Right lobe of liver (tissue), 6 donors: ENCODE results near the gene RNASEH2C. TPM values are rescaled to one million over a fixed set of nuclear protein-coding genes. Genes with fewer than 3 reads are reported as not detected.

Experiments used
- ATAC-seq, 4 donors: fragments of 200-7000 bp; cut with Tn5 transposase; one replicate each; pipeline ENCODE4 v1.9.1; 2020; ENCODE audit warnings: mild to moderate bottlenecking in 4 of 4, moderate library complexity in 4 of 4
- DNase-seq, 3 donors: peaks; one replicate each; pipeline ENCODE4 v3.0.0-alpha.2; 2020
- H3K27ac ChIP-seq, 3 donors: fragments of 200-600 bp; one replicate each; pipeline ENCODE4 v1.8.0; 2022
- H3K27me3 ChIP-seq, 2 donors: fragments of 200-600 bp; one replicate each; pipeline ENCODE4 v1.8.0; 2022
- H3K36me3 ChIP-seq, 4 donors: fragments of 200-600 bp; sonication (generic) in 1 of 4; one replicate each; pipeline versions ENCODE4 v1.5.1 to v1.8.0; 2017 to 2022; ENCODE audit warnings: control low read depth in 1 of 4
- H3K4me1 ChIP-seq, 4 donors: fragments of 200-600 bp; sonication (generic) in 1 of 4; one replicate each; pipeline versions ENCODE4 v1.5.1 to v1.8.0; 2017 to 2022; ENCODE audit warnings: control low read depth in 1 of 4
- H3K4me3 ChIP-seq, 3 donors: fragments of 200-600 bp; one replicate each; pipeline ENCODE4 v1.8.0; 2022
- H3K9me3 ChIP-seq, 4 donors: fragments of 200-600 bp; sonication (generic) in 1 of 4; one replicate each; pipeline versions ENCODE4 v1.5.1 to v1.8.0; 2017 to 2022; ENCODE audit warnings: control low read depth in 1 of 4
- POLR2A ChIP-seq: fragments of 450-650 bp; IDR thresholded peaks from one replicate; pipeline ENCODE4 v1.6.1; 2017; ENCODE audit warnings: antibody characterized with exemption, mild to moderate bottlenecking
- WGBS: methylation state at CpG from one replicate; pipeline ENCODE4 v1.1.6; 2018; ENCODE audit warnings: low coverage, low lambda C conversion rate; ENCODE audit not compliant: insufficient coverage; ENCODE audit errors: missing lambda C conversion rate; 5-methylcytosine and 5-hydroxymethylcytosine counted together
- intact Hi-C, 2 donors: fragments of 100-400 bp; cut with DNase I; formaldehyde crosslinking; loops; one replicate each; pipeline versions ENCODE4 v1.11.2 to v1.14.1; 2022
- small RNA-seq, 2 experiments: library from RNA; depleted of rRNA; stranded (forward); fragments of <200 nt; gene quantifications; one replicate each; pipeline ENCODE3, GENCODE V24; 2016
- total RNA-seq, 6 experiments: library from RNA; depleted of rRNA in 2 of 6; stranded (reverse); fragments of >200 nt in 2 of 6; fragmentation: NEBNext Ultra II Directional in 3 of 6; extraction: Animal tissue kit (Norgen Biotek cat#: 25700) in 3 of 6; gene quantifications; one replicate each; pipeline versions ENCODE4 v1.1.0 to v1.2.4, GENCODE V29; 2016 to 2023
- TF ChIP-seq, protein P1 (sequence below), 4 donors: fragments of 200-600 bp in 3 of 4; fragments of 450-650 bp in 1 of 4; IDR thresholded peaks; one replicate each; pipeline versions ENCODE4 v1.5.1 to v1.8.0; 2016 to 2022; ENCODE audit warnings: antibody characterized with exemption in 4 of 4, mild to moderate bottlenecking in 2 of 4
- donor health status: DM: no; HTN: yes; CAD: no.
- donor health status: DM: no; HTN: no; CAD: no.
- donor health status: DM: no; HTN: no; CAD: no.
- donor health status: DM: no; HTN: yes; CAD: no.
- donor health status: DM: no; HTN: yes; CAD: no.

The RNASEH2C gene
- total RNA-seq, 6 experiments from 2014 or later, result 16.8 to 39.1 (median 26.1) TPM

DNA sequence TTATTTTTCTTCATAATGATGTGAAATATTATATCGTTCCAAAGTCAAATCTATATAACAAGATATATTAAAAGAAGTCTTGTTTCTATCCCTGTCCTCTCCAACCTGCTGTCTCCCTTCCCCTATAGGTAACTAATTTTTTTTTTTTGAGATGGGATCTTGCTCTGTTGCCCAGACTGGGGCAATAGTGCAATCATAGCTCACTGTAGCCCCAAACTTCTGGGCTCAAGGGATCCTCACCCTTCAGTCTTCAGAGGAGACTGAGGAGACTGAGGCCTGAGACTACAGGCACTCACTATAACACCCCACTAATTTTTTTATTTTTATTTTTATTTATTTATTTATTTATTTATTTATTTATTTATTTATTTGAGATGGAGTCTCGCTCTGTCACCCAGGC lies 47.6 kb downstream of the RNASEH2C start:
- DNase-seq, result no peak
- H3K4me3 ChIP-seq, result no peak overlapping the region
- H3K4me1 ChIP-seq, result no peaks in the 10 kb centered on the region
- H3K9me3 ChIP-seq, result no peaks in the 10 kb centered on the region
- intact Hi-C loops, result no loop called here
- TF ChIP-seq, protein P1, sequence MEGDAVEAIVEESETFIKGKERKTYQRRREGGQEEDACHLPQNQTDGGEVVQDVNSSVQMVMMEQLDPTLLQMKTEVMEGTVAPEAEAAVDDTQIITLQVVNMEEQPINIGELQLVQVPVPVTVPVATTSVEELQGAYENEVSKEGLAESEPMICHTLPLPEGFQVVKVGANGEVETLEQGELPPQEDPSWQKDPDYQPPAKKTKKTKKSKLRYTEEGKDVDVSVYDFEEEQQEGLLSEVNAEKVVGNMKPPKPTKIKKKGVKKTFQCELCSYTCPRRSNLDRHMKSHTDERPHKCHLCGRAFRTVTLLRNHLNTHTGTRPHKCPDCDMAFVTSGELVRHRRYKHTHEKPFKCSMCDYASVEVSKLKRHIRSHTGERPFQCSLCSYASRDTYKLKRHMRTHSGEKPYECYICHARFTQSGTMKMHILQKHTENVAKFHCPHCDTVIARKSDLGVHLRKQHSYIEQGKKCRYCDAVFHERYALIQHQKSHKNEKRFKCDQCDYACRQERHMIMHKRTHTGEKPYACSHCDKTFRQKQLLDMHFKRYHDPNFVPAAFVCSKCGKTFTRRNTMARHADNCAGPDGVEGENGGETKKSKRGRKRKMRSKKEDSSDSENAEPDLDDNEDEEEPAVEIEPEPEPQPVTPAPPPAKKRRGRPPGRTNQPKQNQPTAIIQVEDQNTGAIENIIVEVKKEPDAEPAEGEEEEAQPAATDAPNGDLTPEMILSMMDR (IDR thresholded peaks at IDR 0.05), result no peak
- TF ChIP-seq POLR2A, result no peak
- WGBS, result 92% methylated on average over 1 of the region's 2 CpGs
- H3K27ac ChIP-seq, result no peak overlapping the region
- no peaks in the 10 kb centered on the region for H3K27me3 ChIP-seq
- ATAC-seq, result no peak
- no peaks in the 10 kb centered on the region for H3K36me3 ChIP-seq

DNA sequence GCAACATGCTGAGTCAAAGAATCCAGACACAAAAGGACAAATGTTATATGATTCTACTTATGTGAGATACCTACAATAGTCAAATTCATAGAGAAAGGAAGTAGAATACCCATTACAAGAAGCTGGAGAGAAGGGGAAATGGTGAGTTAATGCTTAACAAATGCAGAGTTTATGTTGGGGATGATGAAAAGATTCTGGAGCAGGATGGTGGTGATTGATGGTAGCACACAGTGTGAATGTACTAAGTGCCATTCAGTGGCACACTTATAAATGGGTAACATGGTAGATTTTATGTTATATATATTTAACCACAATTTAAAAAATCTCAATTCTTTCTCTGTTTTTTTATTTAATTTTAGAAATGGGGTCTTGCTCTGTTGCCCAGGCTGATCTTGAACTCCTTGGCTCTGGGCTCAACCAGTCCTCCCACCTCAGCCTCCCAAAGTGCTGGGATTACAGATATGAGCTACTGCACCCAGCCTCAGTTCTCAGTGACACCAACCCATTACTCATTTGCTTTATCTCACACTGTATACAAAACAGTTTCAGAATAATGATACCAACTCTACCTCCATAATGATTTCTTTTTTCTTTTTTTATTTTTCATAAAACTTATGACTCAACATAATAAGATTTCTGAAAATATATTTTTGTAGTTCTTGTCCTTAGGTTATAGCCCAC lies 48.3 kb downstream of the RNASEH2C start:
- H3K4me3 ChIP-seq, result no peak overlapping the region
- H3K36me3 ChIP-seq, result no peaks in the 10 kb centered on the region
- H3K4me1 ChIP-seq, result no peaks in the 10 kb centered on the region
- DNase-seq (no peak), ATAC-seq (no peak)
- H3K27me3 ChIP-seq, result no peaks in the 10 kb centered on the region
- intact Hi-C loops, result no loop called here
- TF ChIP-seq, protein P1 (IDR thresholded peaks at IDR 0.05), result no peak
- TF ChIP-seq POLR2A, result no peak
- H3K9me3 ChIP-seq, result no peaks in the 10 kb centered on the region
- no peak overlapping the region for H3K27ac ChIP-seq

Small RNAs within 50 kb of the gene (small RNA-seq; reads per million reads assigned to genes)
- 0 reads per million in 2 experiments for gene RN7SL309P

Other genes starting within 250 kb of the RNASEH2C start
- 1,000 to 10,000 TPM; 2,716 to 5,163 (median 3,933) TPM for gene MALAT1, start 221.8 kb downstream of the RNASEH2C start, total RNA-seq
- gene SCYL1, start 195.7 kb downstream of the RNASEH2C start, total RNA-seq, result 10 to 100 TPM; 51.3 to 82.3 (median 57.0) TPM
- 10 to 100 TPM; 26.6 to 94.1 (median 46.8) TPM for gene LTBP3, start 162.4 kb downstream of the RNASEH2C start, total RNA-seq
- 10 to 100 TPM; 11.6 to 43.2 (median 16.5) TPM for gene ZNRD2, start 150.3 kb downstream of the RNASEH2C start, total RNA-seq
- gene FAM89B, start 148.3 kb downstream of the RNASEH2C start, total RNA-seq, result 10 to 100 TPM; 12.8 to 20.6 (median 14.6) TPM
- gene EHBP1L1, start 144.7 kb downstream of the RNASEH2C start, total RNA-seq, result 10 to 100 TPM; 10.0 to 29.9 (median 13.7) TPM
- gene KCNK7, start 125.0 kb downstream of the RNASEH2C start, total RNA-seq, result under 1 TPM in 1 of 6 experiments, not detected in 5; 0.31 TPM
- gene MAP3K11, start 106.6 kb downstream of the RNASEH2C start, total RNA-seq, result 10 to 100 TPM; 48.3 to 67.1 (median 60.9) TPM
- gene PCNX3, start 105.0 kb downstream of the RNASEH2C start, total RNA-seq, result 10 to 100 TPM; 11.2 to 32.9 (median 12.4) TPM
- 10 to 100 TPM; 21.1 to 34.1 (median 25.3) TPM for gene SIPA1, start 82.7 kb downstream of the RNASEH2C start, total RNA-seq
- gene RELA, start 57.9 kb downstream of the RNASEH2C start, total RNA-seq, result 10 to 100 TPM; 27.8 to 51.1 (median 41.9) TPM
- gene KAT5, start 8.5 kb downstream of the RNASEH2C start, total RNA-seq, result 10 to 100 TPM; 17.8 to 30.4 (median 24.0) TPM
- gene AP5B1, start 60.2 kb upstream of the RNASEH2C start, total RNA-seq, result 10 to 100 TPM in 3 of 6 experiments, 1 to 10 TPM in 3; 5.0 to 13.5 (median 9.7) TPM
- gene OVOL1, start 66.3 kb upstream of the RNASEH2C start, total RNA-seq, result not detected
- under 1 TPM in 3 of 6 experiments, not detected in 3; 0.16 to 0.37 (median 0.31) TPM for gene SNX32, start 113.2 kb upstream of the RNASEH2C start, total RNA-seq
- gene CFL1, start 137.4 kb upstream of the RNASEH2C start, total RNA-seq, result 100 to 1,000 TPM; 219 to 503 (median 313) TPM
- 10 to 100 TPM; 14.0 to 25.6 (median 19.7) TPM for gene MUS81, start 139.6 kb upstream of the RNASEH2C start, total RNA-seq
- gene EFEMP2, start 152.0 kb upstream of the RNASEH2C start, total RNA-seq, result 10 to 100 TPM in 1 of 6 experiments, 1 to 10 TPM in 5; 5.1 to 13.9 (median 7.8) TPM
- 1 to 10 TPM in 3 of 6 experiments, under 1 TPM in 3; 0.49 to 1.3 (median 1.0) TPM for gene CTSW, start 159.0 kb upstream of the RNASEH2C start, total RNA-seq
- 10 to 100 TPM; 19.4 to 66.1 (median 23.3) TPM for gene FIBP, start 167.7 kb upstream of the RNASEH2C start, total RNA-seq
- gene CCDC85B, start 169.9 kb upstream of the RNASEH2C start, total RNA-seq, result 10 to 100 TPM in 2 of 6 experiments, 1 to 10 TPM in 4; 4.9 to 19.2 (median 6.6) TPM
- gene FOSL1, start 179.6 kb upstream of the RNASEH2C start, total RNA-seq, result 1 to 10 TPM in 1 of 6 experiments, under 1 TPM in 3, not detected in 2; 0.35 to 1.2 (median 0.89) TPM
- 10 to 100 TPM in 4 of 6 experiments, 1 to 10 TPM in 2; 6.5 to 14.0 (median 12.4) TPM for gene C11orf68, start 198.3 kb upstream of the RNASEH2C start, total RNA-seq
- 10 to 100 TPM; 21.8 to 50.8 (median 32.6) TPM for gene DRAP1, start 198.6 kb upstream of the RNASEH2C start, total RNA-seq
- not detected for gene TSGA10IP, start 224.7 kb upstream of the RNASEH2C start, total RNA-seq
- gene SART1, start 240.9 kb upstream of the RNASEH2C start, total RNA-seq, result 10 to 100 TPM; 14.3 to 34.1 (median 20.6) TPM